Measurements from ENCODE around the gene KRTAP10-11.

- TF ChIP-seq CTCF (IDR thresholded peaks at IDR 0.05): no peak
- TF ChIP-seq POLR2A (IDR thresholded peaks at IDR 0.05): no peak
Measured at GRCh38 chr21:44616591-44616926, 29.7 kb upstream of the KRTAP10-11 start.

All from adrenal gland (tissue), 5 donors.